Mucosa of stomach (tissue), 1 donor: ENCODE results near the gene CDKN3.
"Not testable (repeated sequence)": the region's sequence is repeated elsewhere in the genome, so short reads cannot be mapped to it uniquely, and the experiment has no call there.

Experiments
- H3K27me3 ChIP-seq: one replicate; pipeline ENCODE4 v1.7.0; 2013; ENCODE audit warnings: mild to moderate bottlenecking, low read length; ENCODE audit not compliant: control insufficient read depth, insufficient read depth
- H3K36me3 ChIP-seq: one replicate; pipeline ENCODE4 v1.7.0; 2013; ENCODE audit warnings: low read length; ENCODE audit not compliant: control insufficient read depth, insufficient read depth
- H3K4me1 ChIP-seq: one replicate; pipeline ENCODE4 v1.7.0; 2013; ENCODE audit warnings: mild to moderate bottlenecking, low read length; ENCODE audit not compliant: control insufficient read depth, insufficient read depth
- H3K4me3 ChIP-seq: one replicate; pipeline ENCODE4 v1.7.0; 2013; ENCODE audit warnings: low read length
- H3K9ac ChIP-seq: one replicate; pipeline ENCODE4 v1.7.0; 2013; ENCODE audit warnings: mild to moderate bottlenecking, low read length, moderate library complexity
- H3K9me3 ChIP-seq: one replicate; pipeline ENCODE4 v1.7.0; 2013; ENCODE audit warnings: mild to moderate bottlenecking, low read length, moderate library complexity; ENCODE audit not compliant: control insufficient read depth
- donor health status: Pancreatic carcinoma.

Gene CDKN3

DNA sequence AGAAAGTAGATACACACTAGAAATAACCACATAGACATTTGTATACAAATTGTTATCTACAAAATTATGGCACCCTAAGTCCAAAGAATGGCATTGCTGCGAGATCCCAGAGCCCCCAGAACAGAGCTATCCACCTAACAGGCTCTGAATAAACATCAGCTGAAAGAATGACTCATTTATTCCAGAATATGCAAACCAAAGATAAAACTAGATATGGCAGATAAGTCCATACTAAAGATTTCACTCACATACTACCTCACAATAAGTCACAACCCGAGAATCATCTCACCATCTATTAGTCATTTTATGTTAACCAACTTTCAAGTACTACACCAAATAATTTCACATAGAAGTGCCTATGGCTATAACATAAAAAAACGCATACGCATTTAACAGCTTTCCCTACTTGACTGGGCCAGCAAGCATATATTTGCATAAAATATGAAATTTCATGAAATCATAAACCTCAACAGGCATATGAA lies 38.7 kb downstream of the CDKN3 start:
- Histone ChIP-seq H3K9ac (no peak overlapping the region), H3K4me3 (no peak overlapping the region), H3K4me1 (peaks cover 7% of the 10 kb centered on the region), H3K36me3 (peaks cover 4% of the 10 kb centered on the region), H3K9me3 (no peaks in the 10 kb centered on the region), H3K27me3 (no peaks in the 10 kb centered on the region)

GRCh38 chr14:54437954-54438353 lies 41.1 kb downstream of the CDKN3 start:
- not testable (repeated sequence) for H3K27me3 ChIP-seq, H3K4me3 ChIP-seq, H3K9me3 ChIP-seq, H3K36me3 ChIP-seq, H3K9ac ChIP-seq
- peaks cover 13% of the 10 kb centered on the region for H3K4me1 ChIP-seq

- Histone ChIP-seq H3K4me1 (peaks cover 13% of the 10 kb centered on the region), H3K9me3 (no peaks in the 10 kb centered on the region), H3K27me3 (no peaks in the 10 kb centered on the region), H3K36me3 (peaks cover 4% of the 10 kb centered on the region), H3K4me3 (no peak overlapping the region), H3K9ac (no peak overlapping the region)
These were observed 41.9 kb downstream of the CDKN3 start for GRCh38 chr14:54438703-54439102.

- Histone ChIP-seq H3K4me1 (peaks cover 13% of the 10 kb centered on the region), H3K9me3 (no peaks in the 10 kb centered on the region), H3K27me3 (peaks cover 4% of the 10 kb centered on the region), H3K9ac (peak overlapping the region; percentile 79), H3K4me3 (peak overlapping the region; percentile 71), H3K36me3 (no peaks in the 10 kb centered on the region)
These were observed 43.2 kb downstream of the CDKN3 start for GRCh38 chr14:54440037-54440436.

GRCh38 chr14:54440476-54440872 lies 43.7 kb downstream of the CDKN3 start:
- Histone ChIP-seq H3K27me3 (peaks cover 4% of the 10 kb centered on the region), H3K9ac (peak overlapping the region; percentile 79), H3K4me3 (peak overlapping the region; percentile 71)

GRCh38 chr14:54440873-54441868 lies 44.4 kb downstream of the CDKN3 start, which contains the start of gene CNIH1:
Gene CNIH1 (minus strand): TSS chr14:54441374. CDS start chr14:54441327, 47 bp downstream.
- no peaks in the 10 kb centered on the region for H3K9me3 ChIP-seq
- H3K4me3 ChIP-seq: peak within 1 kb of the TSS; percentile 71
- no peaks in the 10 kb centered on the region for H3K36me3 ChIP-seq
- H3K9ac ChIP-seq: peak within 1 kb of the TSS; percentile 79
- H3K4me1 ChIP-seq: peaks cover 18% of the 10 kb centered on the region
- H3K27me3 ChIP-seq: peaks cover 4% of the 10 kb centered on the region

More at GRCh38 chr14:54440476-54440872, 43.7 kb downstream of the CDKN3 start:
- Histone ChIP-seq H3K36me3 (no peaks in the 10 kb centered on the region), H3K4me1 (peaks cover 13% of the 10 kb centered on the region), H3K9me3 (no peaks in the 10 kb centered on the region)

DNA sequence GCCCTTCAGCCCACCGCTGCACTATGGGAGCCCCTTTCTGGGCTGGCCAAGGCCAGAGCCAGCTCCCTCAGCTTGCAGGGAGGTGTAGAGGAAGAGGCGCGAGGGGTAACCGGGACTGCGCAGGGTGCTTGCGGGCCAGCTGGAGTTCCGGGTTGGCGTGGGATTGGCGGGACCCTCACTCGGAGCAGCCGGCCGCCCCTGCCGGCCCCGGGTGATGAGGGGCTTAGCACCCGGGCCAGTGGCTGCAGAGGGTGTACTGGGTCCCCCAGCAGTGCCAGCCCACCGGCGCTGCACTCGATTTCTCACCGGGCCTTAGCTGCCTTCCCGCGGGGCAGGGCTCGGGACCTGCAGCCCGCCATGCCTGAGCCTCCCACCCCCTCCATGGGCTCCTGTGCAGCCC lies 46.2 kb downstream of the CDKN3 start:
- not testable (repeated sequence) for H3K9me3 ChIP-seq, H3K36me3 ChIP-seq, H3K27me3 ChIP-seq, H3K9ac ChIP-seq, H3K4me3 ChIP-seq
- H3K4me1 ChIP-seq: peaks cover 27% of the 10 kb centered on the region

DNA sequence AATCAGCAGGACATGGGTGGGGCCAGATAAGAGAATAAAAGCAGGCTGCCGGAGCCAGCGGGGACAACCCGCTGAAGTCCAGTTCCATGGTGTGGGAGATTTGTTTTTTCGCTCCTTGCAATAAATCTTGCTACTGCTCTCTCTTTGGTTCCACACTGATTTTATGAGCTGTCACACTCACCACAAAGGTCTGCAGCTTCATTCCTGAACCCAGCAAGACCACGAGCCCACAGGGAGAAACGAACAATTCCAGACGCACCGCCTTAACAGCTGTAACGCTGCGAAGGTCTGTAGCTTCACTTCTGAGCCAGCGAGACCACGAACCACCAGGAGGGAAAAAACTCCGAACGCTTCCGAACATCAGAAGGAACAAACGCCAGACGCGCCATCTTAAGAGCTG lies 47.2 kb downstream of the CDKN3 start:
- H3K27me3 ChIP-seq: peaks cover 7% of the 10 kb centered on the region
- no peak overlapping the region for H3K4me3 ChIP-seq
- no peaks in the 10 kb centered on the region for H3K36me3 ChIP-seq
- H3K9ac ChIP-seq: no peak overlapping the region
- no peaks in the 10 kb centered on the region for H3K9me3 ChIP-seq
- H3K4me1 ChIP-seq: peaks cover 27% of the 10 kb centered on the region

DNA sequence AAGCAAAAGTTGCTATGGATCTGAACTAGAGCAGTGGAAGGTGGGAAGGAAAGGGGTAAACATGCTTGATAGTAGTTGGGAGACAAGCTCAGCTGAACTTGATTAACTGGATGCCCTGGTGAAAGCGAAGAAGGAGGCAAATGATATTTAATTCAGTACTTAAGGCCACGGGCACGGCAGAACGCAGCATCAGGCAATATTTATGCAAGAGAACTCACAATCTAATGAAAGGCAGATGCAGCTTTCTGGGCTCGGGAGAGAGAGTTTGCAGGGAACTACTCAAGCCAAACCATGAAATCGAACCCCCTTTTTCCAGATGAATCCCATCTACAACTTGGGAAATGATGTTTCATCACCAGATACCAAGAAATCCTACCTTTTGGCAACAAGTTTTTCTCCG lies 47.9 kb downstream of the CDKN3 start:
- Histone ChIP-seq H3K36me3 (no peaks in the 10 kb centered on the region), H3K27me3 (peaks cover 10% of the 10 kb centered on the region), H3K9ac (no peak overlapping the region), H3K9me3 (no peaks in the 10 kb centered on the region), H3K4me3 (no peak overlapping the region), H3K4me1 (peaks cover 27% of the 10 kb centered on the region)

- H3K9ac ChIP-seq: no peak overlapping the region
- peaks cover 19% of the 10 kb centered on the region for H3K4me1 ChIP-seq
- H3K9me3 ChIP-seq: no peaks in the 10 kb centered on the region
- H3K4me3 ChIP-seq: no peak overlapping the region
- peaks cover 23% of the 10 kb centered on the region for H3K27me3 ChIP-seq
- H3K36me3 ChIP-seq: no peaks in the 10 kb centered on the region
These were observed 49.4 kb downstream of the CDKN3 start for GRCh38 chr14:54446161-54446693.

DNA sequence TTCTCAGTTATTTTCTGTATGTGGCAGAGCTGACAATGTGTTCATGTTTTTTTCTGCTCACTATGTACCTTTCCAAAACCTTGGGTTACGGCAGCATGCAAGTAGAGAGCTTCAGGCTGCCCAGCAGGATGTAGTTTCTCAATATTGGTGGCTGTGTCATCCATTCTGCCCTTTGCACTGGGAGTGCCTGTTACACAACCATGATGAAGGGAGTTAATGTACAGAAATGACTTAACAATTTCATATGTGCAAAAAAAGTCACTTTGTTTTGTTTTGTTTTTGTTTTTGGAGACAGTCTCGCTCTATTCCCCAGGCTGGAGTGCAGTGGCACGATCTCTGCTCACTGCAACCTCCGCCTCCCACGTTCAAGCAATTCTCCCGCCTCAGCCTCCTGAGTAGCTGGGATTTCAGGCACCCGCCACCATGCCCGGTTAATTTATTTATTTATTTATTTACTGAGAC lies 50.5 kb downstream of the CDKN3 start:
- Histone ChIP-seq H3K9ac (no peak overlapping the region), H3K4me3 (no peak overlapping the region), H3K27me3 (peaks cover 23% of the 10 kb centered on the region), H3K9me3 (no peaks in the 10 kb centered on the region), H3K36me3 (no peaks in the 10 kb centered on the region), H3K4me1 (peaks cover 15% of the 10 kb centered on the region)

- no peaks in the 10 kb centered on the region for H3K9me3 ChIP-seq
- peaks cover 15% of the 10 kb centered on the region for H3K4me1 ChIP-seq
- no peak overlapping the region for H3K9ac ChIP-seq
- H3K4me3 ChIP-seq: no peak overlapping the region
- H3K36me3 ChIP-seq: no peaks in the 10 kb centered on the region
- peaks cover 22% of the 10 kb centered on the region for H3K27me3 ChIP-seq
These were observed 53.7 kb downstream of the CDKN3 start for GRCh38 chr14:54450535-54450934.
